HepG2 (cell line): Measurements from ENCODE around the gene MFNG. TPM values are rescaled to one million over a fixed set of nuclear protein-coding genes. Genes with fewer than 3 reads are reported as not detected.

Source experiments
- ATAC-seq: fragments of 200-7000 bp; cut with Tn5 transposase; 3 replicates; pipeline ENCODE4 v1.9.1; 2020; ENCODE audit warnings: mild to moderate bottlenecking, moderate library complexity
- BruUV-seq: library from RNA; stranded (reverse); fragments of 400-500 nt; replicated peaks from 2 replicates; lab custom pipeline; 2021; lab: Mats Ljungman, UMichigan
- CTCF ChIA-PET: fragments of 300-600 bp; formaldehyde crosslinking; extraction: SDS; loops from one replicate; lab custom pipeline; 2021; ENCODE audit warnings: low total read pairs, inconsistent platforms, low intra/inter-chr PET ratio; lab: Yijun Ruan, JAX
- POLR2A ChIA-PET: fragments of 350-600 bp; sonication (Branson Sonifier 250); formaldehyde crosslinking; loops from one replicate; lab custom pipeline; 2020; ENCODE audit warnings: antibody characterized with exemption, inconsistent platforms; lab: Yijun Ruan, JAX
- DNase-seq: peaks from one replicate; pipeline ENCODE4 v3.0.0-alpha.2; 2015; ENCODE audit warnings: low spot score
- FAIRE-seq: peaks from 3 replicates; lab custom pipeline; 2011; peaks lifted over from hg19 to GRCh38; lab: Jason Lieb, UNC
- H2AFZ ChIP-seq: one replicate; pipeline ENCODE4 v1.6.1; 2011; ENCODE audit warnings: low read length, inconsistent platforms
- H3K27ac ChIP-seq: fragments of 300-600 bp; 3 replicates; pipeline ENCODE4 v1.8.0; 2011; ENCODE audit warnings: mixed run types, mild to moderate bottlenecking, mixed read lengths, low read length, inconsistent platforms; ENCODE audit not compliant: insufficient read depth; ENCODE audit errors: extremely low read length
- H3K27me3 ChIP-seq, 2 experiments: fragments of 200-600 bp in 1 of 2; 2 replicates in 1 of 2; 3 replicates in 1 of 2; pipeline versions ENCODE4 v1.6.0 to v1.8.0; 2011; ENCODE audit warnings: low read length in 2 of 2, mild to moderate bottlenecking in 2 of 2, moderate library complexity in 2 of 2, inconsistent platforms in 1 of 2; ENCODE audit not compliant: insufficient read depth in 2 of 2, control insufficient read depth in 1 of 2
- H3K36me3 ChIP-seq, 2 experiments: fragments of 200-600 bp in 1 of 2; replicated peaks in 1 of 2; 2 replicates in 1 of 2; 3 replicates in 1 of 2; pipeline versions ENCODE4 v1.5.1 to v1.8.0; 2011; ENCODE audit warnings: low read length in 2 of 2, inconsistent platforms in 1 of 2; ENCODE audit not compliant: insufficient read depth in 2 of 2, control insufficient read depth in 1 of 2
- H3K4me1 ChIP-seq: 2 replicates; pipeline ENCODE4 v1.5.1; 2012; ENCODE audit warnings: low read length, inconsistent platforms; ENCODE audit not compliant: insufficient read depth
- H3K4me2 ChIP-seq: 2 replicates; pipeline ENCODE4 v1.6.0; 2011; ENCODE audit warnings: low read depth, low read length, inconsistent platforms
- H3K4me3 ChIP-seq, 3 experiments: fragments of 200-600 bp in 1 of 3; sonication (generic), shearing (Covaris generic) in 1 of 3; replicated peaks in 1 of 3; 2 replicates each; pipeline ENCODE4 v1.5.1; 2011 to 2016; ENCODE audit warnings: low read length in 3 of 3, inconsistent platforms in 2 of 3, low read depth in 2 of 3, mild to moderate bottlenecking in 2 of 3, control low read depth in 1 of 3, mixed read lengths in 1 of 3; ENCODE audit not compliant: insufficient read depth in 1 of 3
- H3K79me2 ChIP-seq: one replicate; pipeline ENCODE4 v1.6.1; 2011; ENCODE audit warnings: low read length, inconsistent platforms; ENCODE audit not compliant: insufficient read depth
- H3K9ac ChIP-seq: 2 replicates; pipeline ENCODE4 v1.6.0; 2011; ENCODE audit warnings: mild to moderate bottlenecking, low read depth, low read length, inconsistent platforms; ENCODE audit not compliant: insufficient read depth
- H3K9me3 ChIP-seq: 2 replicates; pipeline ENCODE4 v1.5.1; 2012; ENCODE audit warnings: mild to moderate bottlenecking, low read length
- H4K20me1 ChIP-seq: 2 replicates; pipeline ENCODE4 v1.6.0; 2011; ENCODE audit warnings: inconsistent platforms, mild to moderate bottlenecking, low read length, moderate library complexity; ENCODE audit not compliant: insufficient read depth
- RCOR2 ChIP-seq: IDR thresholded peaks from 2 replicates; pipeline ENCODE4 v1.6.1; 2016; ENCODE audit warnings: missing biosample characterization, missing genetic modification reagents
- ZNF343 ChIP-seq: sonication (generic); formaldehyde crosslinking; IDR thresholded peaks from 2 replicates; pipeline ENCODE4 v1.4.0; 2020; ENCODE audit warnings: mild to moderate bottlenecking, missing genetic modification reagents
- WGBS: methylation state at CpG from one replicate; pipeline ENCODE4 v1.1.6; 2017; ENCODE audit warnings: low lambda C conversion rate; 5-methylcytosine and 5-hydroxymethylcytosine counted together
- in situ Hi-C: cut with HindIII; loops from 2 replicates; pipeline ENCODE4 v1.10.0; 2017; ENCODE audit warnings: low pct_unique_long_range_greater_than_20kb; ENCODE audit not compliant: extremely low pct_ligation_motif_present
- intact Hi-C: fragments of 100-400 bp; cut with micrococcal nuclease; formaldehyde crosslinking; loops from one replicate; pipeline ENCODE4 v1.10.0; 2022; ENCODE audit not compliant: unreplicated experiment
- polyA plus RNA-seq, 8 experiments: library from polyadenylated mRNA; depleted of rRNA in 3 of 8; stranded (reverse) in 7 of 8; unstranded in 1 of 8; fragments of >200 nt; fragmentation: Illumina TruSeq in 4 of 8; extraction: Trizol in 4 of 8; gene quantifications; 2 replicates each; pipeline versions ENCODE4 v1.2.1 to v1.2.3, GENCODE V29; 2011 to 2016; ENCODE audit warnings: low read depth in 4 of 8, missing spikeins in 1 of 8, mixed read lengths in 1 of 8; ENCODE audit not compliant: insufficient read depth in 1 of 8
- total RNA-seq, 5 experiments: library from RNA; depleted of rRNA; stranded (reverse); fragments of >200 nt; fragmentation: Illumina TruSeq; extraction: Trizol; gene quantifications; 2 replicates each; pipeline ENCODE4 v1.2.3, GENCODE V29; 2016; ENCODE audit warnings: low read depth in 1 of 5
- TF ChIP-seq, protein P1 (sequence below): sonication (generic); formaldehyde crosslinking; IDR thresholded peaks from 2 replicates; pipeline ENCODE4 v1.9.0; 2021; ENCODE audit warnings: mild to moderate bottlenecking, missing genetic modification reagents
- TF ChIP-seq, protein P2 (sequence below): IDR thresholded peaks from 2 replicates; pipeline ENCODE4 v1.6.1; 2016; ENCODE audit warnings: low read depth, control low read depth

MFNG gene
- total and polyA plus RNA-seq, 2 of the 13 experiments (the other 11 are each of a cell fraction or from before 2014, with no cell fraction given) = 1.0 to 11.7 TPM

DNA sequence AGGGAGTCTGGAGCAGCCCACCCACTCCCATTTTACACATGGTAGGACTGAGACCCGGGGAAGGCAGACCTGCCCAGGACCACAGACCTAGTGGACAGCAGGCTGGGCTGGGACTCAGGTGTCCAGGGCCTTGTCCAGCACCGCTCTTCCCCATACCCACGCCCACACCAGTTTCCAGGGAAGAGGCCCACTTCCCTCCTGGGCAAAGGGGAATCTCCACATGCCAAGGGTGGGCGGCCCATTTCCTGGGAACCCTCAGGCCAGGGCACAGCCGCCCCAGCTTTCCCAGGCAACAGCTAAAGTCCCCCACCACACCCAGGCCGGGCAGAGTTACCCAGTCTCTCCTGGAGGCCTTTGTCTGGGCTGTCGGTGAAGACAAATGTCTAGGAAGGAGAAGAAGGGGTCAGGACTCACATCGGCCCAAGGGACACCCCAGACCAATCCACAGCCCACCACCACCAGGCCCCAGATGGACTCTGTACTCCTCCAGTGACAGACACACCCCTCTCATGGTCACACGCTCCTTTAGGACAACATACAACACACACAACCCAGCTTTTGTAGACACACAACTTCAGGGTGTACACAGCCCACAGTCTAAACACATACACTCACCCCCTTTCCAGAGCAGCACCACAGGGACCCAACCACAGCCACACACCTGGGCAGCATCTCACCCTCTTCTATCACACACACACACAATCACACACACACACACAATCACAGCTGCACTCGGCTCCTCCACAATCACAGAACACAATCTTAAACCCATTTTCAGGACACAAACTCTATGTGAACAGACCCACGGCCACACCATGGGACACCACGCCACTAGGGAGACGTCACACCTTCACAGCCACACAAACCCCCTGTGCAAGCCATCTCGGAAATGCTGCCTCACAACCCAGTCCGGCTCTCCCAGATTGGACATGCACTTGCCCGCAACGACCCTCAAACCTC, 5.5 kb downstream of the MFNG start:
- intact Hi-C loops = no loop called here
- no peak for DNase-seq
- ChIA-PET POLR2A (no interaction called here), CTCF (no interaction called here)
- WGBS = 52% methylated on average over 11 of the region's 17 CpGs
- Histone ChIP-seq H3K9me3 (no peaks in the 10 kb centered on the region), H3K27me3 (peaks cover 0 to 9% of the 10 kb centered on the region in 2 experiments; a peak in 1 of 5 replicates), H3K4me3 (peak overlapping the region in 1 of 3 experiments; percentile 1; a peak in 1 of 6 replicates), H3K27ac (no peak overlapping the region), H3K4me2 (no peak overlapping the region), H3K9ac (no peak overlapping the region), H3K79me2 (no peaks in the 10 kb centered on the region), H2AFZ (no peak overlapping the region), H3K36me3 (no peaks in the 10 kb centered on the region), H3K4me1 (peaks cover 67% of the 10 kb centered on the region), H4K20me1 (no peaks in the 10 kb centered on the region)
- in situ Hi-C loops = no loop called here
- TF ChIP-seq, protein P1, sequence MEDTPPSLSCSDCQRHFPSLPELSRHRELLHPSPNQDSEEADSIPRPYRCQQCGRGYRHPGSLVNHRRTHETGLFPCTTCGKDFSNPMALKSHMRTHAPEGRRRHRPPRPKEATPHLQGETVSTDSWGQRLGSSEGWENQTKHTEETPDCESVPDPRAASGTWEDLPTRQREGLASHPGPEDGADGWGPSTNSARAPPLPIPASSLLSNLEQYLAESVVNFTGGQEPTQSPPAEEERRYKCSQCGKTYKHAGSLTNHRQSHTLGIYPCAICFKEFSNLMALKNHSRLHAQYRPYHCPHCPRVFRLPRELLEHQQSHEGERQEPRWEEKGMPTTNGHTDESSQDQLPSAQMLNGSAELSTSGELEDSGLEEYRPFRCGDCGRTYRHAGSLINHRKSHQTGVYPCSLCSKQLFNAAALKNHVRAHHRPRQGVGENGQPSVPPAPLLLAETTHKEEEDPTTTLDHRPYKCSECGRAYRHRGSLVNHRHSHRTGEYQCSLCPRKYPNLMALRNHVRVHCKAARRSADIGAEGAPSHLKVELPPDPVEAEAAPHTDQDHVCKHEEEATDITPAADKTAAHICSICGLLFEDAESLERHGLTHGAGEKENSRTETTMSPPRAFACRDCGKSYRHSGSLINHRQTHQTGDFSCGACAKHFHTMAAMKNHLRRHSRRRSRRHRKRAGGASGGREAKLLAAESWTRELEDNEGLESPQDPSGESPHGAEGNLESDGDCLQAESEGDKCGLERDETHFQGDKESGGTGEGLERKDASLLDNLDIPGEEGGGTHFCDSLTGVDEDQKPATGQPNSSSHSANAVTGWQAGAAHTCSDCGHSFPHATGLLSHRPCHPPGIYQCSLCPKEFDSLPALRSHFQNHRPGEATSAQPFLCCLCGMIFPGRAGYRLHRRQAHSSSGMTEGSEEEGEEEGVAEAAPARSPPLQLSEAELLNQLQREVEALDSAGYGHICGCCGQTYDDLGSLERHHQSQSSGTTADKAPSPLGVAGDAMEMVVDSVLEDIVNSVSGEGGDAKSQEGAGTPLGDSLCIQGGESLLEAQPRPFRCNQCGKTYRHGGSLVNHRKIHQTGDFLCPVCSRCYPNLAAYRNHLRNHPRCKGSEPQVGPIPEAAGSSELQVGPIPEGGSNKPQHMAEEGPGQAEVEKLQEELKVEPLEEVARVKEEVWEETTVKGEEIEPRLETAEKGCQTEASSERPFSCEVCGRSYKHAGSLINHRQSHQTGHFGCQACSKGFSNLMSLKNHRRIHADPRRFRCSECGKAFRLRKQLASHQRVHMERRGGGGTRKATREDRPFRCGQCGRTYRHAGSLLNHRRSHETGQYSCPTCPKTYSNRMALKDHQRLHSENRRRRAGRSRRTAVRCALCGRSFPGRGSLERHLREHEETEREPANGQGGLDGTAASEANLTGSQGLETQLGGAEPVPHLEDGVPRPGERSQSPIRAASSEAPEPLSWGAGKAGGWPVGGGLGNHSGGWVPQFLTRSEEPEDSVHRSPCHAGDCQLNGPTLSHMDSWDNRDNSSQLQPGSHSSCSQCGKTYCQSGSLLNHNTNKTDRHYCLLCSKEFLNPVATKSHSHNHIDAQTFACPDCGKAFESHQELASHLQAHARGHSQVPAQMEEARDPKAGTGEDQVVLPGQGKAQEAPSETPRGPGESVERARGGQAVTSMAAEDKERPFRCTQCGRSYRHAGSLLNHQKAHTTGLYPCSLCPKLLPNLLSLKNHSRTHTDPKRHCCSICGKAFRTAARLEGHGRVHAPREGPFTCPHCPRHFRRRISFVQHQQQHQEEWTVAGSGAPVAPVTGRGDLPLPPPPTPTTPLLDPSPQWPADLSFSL (CRISPR knock-in tag) = peak; percentile 96
- TF ChIP-seq ZNF343 (CRISPR knock-in tag) = no peak
- TF ChIP-seq RCOR2 (CRISPR knock-in tag) = no peak
- TF ChIP-seq, protein P2, sequence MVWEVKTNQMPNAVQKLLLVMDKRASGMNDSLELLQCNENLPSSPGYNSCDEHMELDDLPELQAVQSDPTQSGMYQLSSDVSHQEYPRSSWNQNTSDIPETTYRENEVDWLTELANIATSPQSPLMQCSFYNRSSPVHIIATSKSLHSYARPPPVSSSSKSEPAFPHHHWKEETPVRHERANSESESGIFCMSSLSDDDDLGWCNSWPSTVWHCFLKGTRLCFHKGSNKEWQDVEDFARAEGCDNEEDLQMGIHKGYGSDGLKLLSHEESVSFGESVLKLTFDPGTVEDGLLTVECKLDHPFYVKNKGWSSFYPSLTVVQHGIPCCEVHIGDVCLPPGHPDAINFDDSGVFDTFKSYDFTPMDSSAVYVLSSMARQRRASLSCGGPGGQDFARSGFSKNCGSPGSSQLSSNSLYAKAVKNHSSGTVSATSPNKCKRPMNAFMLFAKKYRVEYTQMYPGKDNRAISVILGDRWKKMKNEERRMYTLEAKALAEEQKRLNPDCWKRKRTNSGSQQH (CRISPR knock-in tag) = no peak
- BruUV-seq = no TSS peak
- ATAC-seq = no peak
- FAIRE-seq = no peak
